HG03097 (cell line): ENCODE data around the gene SHISAL1.
"Not testable (repeated sequence)": the region's sequence is repeated elsewhere in the genome, so short reads cannot be mapped to it uniquely, and the experiment has no call there.

Experiments used
- ATAC-seq: cut with Tn5 transposase; IDR thresholded peaks from one replicate; pipeline ENCODE4 v1.9.1; 2021; ENCODE audit not compliant: unreplicated experiment, low FRiP score

The SHISAL1 gene

DNA sequence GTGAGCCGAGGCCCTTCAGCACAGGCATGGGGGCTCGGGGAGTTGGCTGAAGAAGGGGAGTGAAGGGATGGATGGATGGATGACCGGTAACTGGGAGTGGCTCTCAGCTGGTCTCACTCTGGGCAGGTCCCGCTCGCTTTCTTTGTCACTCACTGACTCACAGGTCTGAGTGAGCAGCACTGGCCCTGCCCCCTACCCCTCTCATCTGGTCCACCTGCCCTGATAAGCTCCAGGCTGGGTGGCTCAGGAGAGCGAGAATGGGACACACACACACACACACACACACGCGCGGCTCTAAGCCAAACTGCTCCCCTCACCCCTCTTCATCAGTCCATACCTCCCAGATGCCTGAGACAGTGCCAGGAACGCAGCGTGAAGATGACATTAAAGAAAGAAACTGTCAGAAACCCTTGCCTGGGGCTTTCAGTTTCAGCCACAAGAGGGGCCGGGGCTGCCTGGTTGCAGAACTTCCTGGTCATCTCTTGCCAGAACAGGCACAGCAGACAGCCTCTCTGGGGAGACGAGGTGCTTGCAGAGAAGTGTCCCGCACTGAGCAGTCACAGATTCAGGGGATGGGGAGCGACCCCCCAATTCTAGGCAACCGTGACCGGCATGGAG is 16.5 kb upstream of the SHISAL1 start:
- peak; percentile 67 for ATAC-seq

DNA sequence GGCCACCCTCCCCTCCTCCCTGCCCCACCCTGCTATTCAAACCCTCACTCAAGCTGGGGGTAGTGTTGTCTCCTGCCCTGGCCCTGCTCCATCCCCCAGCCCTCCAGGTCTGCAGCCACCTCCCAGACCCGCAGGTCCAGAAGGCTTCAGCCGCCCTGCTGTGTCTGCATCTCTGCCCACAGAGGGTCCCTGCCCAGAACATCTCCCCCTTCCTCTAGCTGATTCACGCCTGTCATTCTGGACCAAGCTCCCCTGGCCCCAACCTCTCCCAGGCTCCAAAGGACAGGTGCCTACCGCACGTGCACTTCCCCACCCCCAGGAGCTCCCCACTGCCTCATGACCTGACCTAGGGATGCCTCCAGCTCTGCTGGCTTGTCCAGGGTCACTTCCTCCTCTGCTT is 16.0 kb upstream of the SHISAL1 start:
- ATAC-seq = no peak

- no peak for ATAC-seq
These were observed 15.6 kb upstream of the SHISAL1 start for GRCh38 chr22:44328326-44328725.

GRCh38 chr22:44326491-44326885 is 13.7 kb upstream of the SHISAL1 start:
- ATAC-seq = no peak

- ATAC-seq = no peak
These were observed 13.2 kb upstream of the SHISAL1 start for GRCh38 chr22:44325718-44326490.

GRCh38 chr22:44323140-44323790 is 10.5 kb upstream of the SHISAL1 start:
- not testable (repeated sequence) for ATAC-seq

GRCh38 chr22:44319685-44320084 is 6.9 kb upstream of the SHISAL1 start:
- no peak for ATAC-seq

DNA sequence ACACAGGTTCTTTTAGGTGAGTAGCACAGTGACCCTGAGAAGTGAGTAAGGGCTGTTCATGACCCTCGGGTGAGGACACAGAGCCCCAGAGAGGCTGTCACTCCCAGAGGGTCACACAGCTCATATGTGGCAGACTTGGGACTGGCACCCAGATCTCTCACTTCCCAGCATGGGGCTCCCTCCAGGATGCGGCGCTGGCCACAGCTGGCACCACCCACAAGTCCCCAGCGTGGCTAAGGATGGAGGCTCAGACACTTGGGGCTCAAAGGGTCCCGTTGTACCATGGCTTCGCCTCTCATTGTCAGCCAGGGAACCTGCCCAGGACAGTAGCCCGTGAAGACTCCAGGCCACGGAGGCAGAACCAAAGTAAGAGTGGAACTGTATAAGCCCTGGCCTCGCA is 6.0 kb upstream of the SHISAL1 start:
- no peak for ATAC-seq

DNA sequence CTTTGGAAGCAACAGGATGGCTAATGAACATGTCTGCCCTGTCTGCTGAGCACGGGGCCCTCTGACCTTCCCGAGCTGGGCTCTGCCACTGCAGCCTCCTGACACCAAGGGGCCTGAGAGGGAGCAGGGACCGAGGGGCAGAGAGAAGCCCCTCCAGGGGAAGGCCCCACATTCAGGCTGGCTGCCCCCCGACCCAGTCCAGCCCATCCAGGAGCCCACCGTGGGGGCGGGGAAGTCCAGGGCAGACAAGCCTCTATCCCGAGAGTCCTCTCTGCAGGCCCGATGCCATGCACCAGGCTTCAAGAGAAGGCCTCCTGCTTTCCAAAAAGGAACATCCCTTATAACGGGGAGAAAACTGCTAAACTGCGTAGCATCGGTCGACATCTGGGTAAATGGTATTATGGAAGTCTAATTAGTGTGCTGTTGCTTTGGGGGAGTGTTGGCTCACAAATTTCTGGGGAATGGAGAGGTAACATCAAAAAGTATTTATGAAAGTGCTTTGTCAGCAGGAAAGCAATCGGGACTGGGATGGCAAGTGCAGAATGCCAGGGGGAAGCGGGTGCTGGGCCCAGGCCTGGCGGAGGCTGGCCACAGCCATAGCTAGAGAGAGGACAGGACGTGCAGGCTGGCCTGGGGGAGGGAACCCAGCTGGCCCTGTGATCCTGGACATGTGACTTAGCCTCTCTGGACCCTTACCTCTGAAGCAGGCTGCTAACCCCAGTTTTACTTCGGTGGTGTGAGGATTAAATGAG is 5.3 kb upstream of the SHISAL1 start:
- no peak for ATAC-seq

DNA sequence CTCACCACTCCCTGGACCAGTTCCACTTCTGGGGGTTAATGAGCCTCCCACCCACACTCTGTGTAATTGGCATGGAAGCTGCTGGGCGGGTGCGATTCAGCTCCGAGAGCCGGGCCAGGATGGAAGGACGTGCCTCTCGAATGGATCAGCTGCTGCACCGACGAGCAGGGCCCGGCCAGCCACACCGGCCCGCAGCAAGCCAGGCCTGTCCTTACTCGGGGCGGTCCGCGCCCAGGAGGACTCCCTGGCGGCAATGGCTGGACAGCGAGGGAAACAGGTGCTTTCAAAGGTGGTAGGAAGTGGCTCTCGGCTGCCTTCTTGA is 4.3 kb upstream of the SHISAL1 start:
- ATAC-seq = no peak

DNA sequence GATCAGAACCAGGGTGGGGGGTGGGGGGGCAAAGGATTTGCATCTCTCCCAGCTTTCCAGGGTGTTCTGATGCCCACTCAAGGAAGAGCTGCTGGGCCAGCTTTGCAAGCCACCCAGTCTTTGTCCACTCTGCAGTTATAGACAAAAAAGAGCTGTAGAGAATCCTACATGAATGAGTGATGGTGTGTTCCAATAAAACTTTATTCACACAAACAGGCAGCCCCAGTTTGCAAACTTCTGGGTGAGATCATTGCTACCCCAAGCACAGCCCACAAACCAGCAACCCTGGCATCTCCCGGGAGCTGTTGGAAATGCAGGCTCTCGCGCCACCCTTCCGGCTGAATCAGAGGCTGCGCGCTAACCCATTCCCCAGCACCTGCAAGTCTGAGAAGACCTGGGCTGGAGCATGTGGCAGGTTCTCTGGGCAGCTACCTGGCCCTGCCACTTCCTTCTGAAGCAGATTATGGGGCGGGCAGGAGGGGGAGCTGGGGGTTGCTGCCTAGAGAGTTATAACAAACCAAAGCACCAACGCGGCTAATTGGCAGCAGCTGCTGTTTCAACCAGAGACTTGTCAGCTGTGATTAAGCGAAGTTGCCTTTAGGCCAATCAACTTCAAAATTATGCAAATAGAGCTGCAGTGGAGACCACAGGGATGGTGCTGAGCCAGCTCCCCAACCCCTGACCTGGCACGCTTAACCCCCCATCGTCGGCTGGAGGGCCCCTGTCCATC is 3.8 kb upstream of the SHISAL1 start:
- ATAC-seq = no peak

DNA sequence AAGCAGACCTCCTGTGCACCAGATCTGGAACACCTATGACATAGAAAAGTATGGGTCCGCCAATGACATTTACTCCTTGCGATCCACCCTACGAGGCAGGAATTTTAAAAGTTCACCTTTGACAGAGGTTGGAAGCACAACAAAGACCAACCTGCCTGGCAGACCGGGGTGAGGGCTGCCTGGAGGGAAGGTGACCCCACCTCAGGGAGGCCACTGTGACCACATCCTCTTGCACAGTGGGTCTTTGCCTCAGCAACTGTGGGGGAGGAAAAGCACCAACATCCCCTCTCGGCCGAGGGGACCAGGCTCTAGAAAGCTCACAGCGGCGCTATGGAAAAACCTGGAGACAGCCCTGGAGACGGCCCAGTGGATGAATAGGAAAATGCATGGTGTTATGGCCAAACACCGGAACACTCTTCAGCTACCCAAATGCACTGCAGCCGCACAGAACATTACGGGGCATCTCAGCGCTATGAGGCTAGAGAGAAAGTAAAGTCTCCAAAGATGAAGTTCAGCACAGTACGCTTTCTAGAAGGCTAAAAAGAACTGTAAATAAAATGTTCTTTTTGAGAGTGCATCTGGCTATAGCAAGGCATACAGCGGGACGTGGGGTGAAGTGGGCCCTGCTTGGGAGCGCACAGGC is 1.8 kb upstream of the SHISAL1 start:
- ATAC-seq = no peak

GRCh38 chr22:44313385-44314006 is 745 bp upstream of the SHISAL1 start:
- no peak for ATAC-seq

DNA sequence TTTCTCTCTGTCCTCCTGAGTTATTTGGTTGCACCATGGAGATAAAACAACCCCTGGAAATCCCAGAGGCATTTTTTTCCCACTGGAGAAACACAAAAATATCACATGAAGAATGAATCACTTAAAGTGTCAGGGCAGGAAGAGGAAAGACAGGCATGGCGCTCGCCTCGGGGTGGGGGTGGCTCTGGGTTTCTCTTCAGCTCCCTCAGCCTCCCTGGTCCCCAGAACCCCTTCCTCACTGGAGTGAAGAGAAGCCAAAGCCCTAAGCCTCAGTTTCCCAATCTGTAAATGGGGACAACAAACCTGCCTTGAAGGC is 938 bp downstream of the SHISAL1 start:
- ATAC-seq = no peak

GRCh38 chr22:44311104-44311854 is 1.5 kb downstream of the SHISAL1 start:
- no peak for ATAC-seq

- no peak for ATAC-seq
These were observed 3.1 kb downstream of the SHISAL1 start for GRCh38 chr22:44309647-44310046.

DNA sequence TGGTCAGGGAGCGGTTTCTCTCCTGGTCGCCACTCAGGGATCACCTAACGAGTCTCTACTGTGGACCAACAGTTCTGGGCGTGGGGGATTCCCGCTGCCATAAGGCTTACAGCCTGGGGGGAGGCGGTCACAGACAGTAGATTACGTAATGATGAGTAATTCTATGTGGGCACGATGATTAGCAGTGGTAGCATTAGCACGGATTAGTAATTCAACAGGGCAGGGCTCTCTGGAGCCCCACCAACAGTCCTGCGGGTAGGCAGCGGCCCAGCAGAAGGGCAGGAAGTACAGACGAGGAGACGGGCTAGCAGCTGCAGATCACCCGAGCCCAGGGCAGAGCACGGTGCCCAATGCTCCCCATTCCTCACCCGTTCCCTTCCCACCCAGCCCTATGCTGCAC is 3.6 kb downstream of the SHISAL1 start:
- no peak for ATAC-seq

- ATAC-seq = no peak
These were observed 5.1 kb downstream of the SHISAL1 start for GRCh38 chr22:44307509-44308169.

DNA sequence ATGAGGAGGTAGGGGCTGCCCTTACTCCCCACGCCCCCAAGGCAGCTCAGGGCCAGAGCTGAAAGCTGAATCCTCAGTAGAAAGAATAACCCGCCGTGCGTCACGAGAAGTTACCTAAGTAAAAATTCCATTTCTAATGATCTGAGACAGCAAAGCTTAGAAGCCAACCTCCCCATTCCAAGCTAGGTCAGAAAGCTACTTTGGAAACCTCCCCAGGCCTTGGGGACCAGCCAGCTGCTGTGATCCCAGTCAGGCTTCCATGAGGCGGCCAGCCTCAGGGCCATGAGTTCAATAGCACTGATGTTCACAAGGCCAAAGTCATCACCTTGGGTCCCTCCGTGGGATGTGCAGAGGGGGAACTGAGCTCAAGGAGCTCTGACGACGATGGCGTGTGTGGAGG is 6.9 kb downstream of the SHISAL1 start:
- ATAC-seq = no peak
